Liver (tissue), 9 donors: ENCODE data around the gene RGL1. TPM values are rescaled to one million over a fixed set of nuclear protein-coding genes. Genes with fewer than 3 reads are reported as not detected.

Source experiments
- DNase-seq: peaks from one replicate; pipeline ENCODE4 v3.0.0-alpha.2; 2017; ENCODE audit warnings: low spot score
- H3K27ac ChIP-seq, 2 donors: one replicate each; pipeline ENCODE4 v1.7.0; 2013; ENCODE audit warnings: inconsistent platforms in 2 of 2, low read length in 2 of 2, control low read depth in 1 of 2, low read depth in 1 of 2, mild to moderate bottlenecking in 1 of 2
- H3K27me3 ChIP-seq, 4 donors: one replicate each; pipeline versions ENCODE4 v1.6.1 to v1.7.0; 2013; ENCODE audit warnings: low read length in 3 of 4, inconsistent platforms in 1 of 4, mild to moderate bottlenecking in 1 of 4, moderate library complexity in 1 of 4; ENCODE audit not compliant: control insufficient read depth in 4 of 4, insufficient read depth in 4 of 4
- H3K36me3 ChIP-seq, 4 donors: one replicate each; pipeline versions ENCODE4 v1.6.1 to v1.7.0; 2013; ENCODE audit warnings: low read length in 3 of 4, mild to moderate bottlenecking in 3 of 4, low read depth in 1 of 4, moderate library complexity in 1 of 4; ENCODE audit not compliant: control insufficient read depth in 4 of 4, insufficient read depth in 3 of 4
- H3K4me1 ChIP-seq, 4 donors: one replicate each; pipeline versions ENCODE4 v1.6.1 to v1.7.0; 2013; ENCODE audit warnings: low read length in 3 of 4, mild to moderate bottlenecking in 3 of 4, moderate library complexity in 1 of 4; ENCODE audit not compliant: control insufficient read depth in 4 of 4, insufficient read depth in 4 of 4
- H3K4me3 ChIP-seq, 3 donors: one replicate each; pipeline versions ENCODE4 v1.6.1 to v1.7.0; 2013; ENCODE audit warnings: low read length in 3 of 3, control low read depth in 1 of 3, low read depth in 1 of 3, mild to moderate bottlenecking in 1 of 3
- H3K9ac ChIP-seq, 2 donors: one replicate each; pipeline ENCODE4 v1.7.0; 2013; ENCODE audit warnings: low read length in 2 of 2, mild to moderate bottlenecking in 2 of 2, moderate library complexity in 2 of 2, control low read depth in 1 of 2, low read depth in 1 of 2
- H3K9me3 ChIP-seq, 4 donors: one replicate each; pipeline versions ENCODE4 v1.6.1 to v1.7.0; 2013; ENCODE audit warnings: low read length in 3 of 4; ENCODE audit not compliant: control insufficient read depth in 4 of 4
- CTCF ChIP-seq: fragments of 150-350 bp; IDR thresholded peaks from 2 replicates; pipeline ENCODE4 v1.5.1; 2017; ENCODE audit warnings: improper control_type of control experiment, low read depth, low read length; ENCODE audit not compliant: missing input control
- FOXA1 ChIP-seq: IDR thresholded peaks from 2 replicates; pipeline ENCODE4 v1.6.1; 2016; ENCODE audit warnings: antibody characterized with exemption
- FOXA2 ChIP-seq: IDR thresholded peaks from 2 replicates; pipeline ENCODE4 v1.6.1; 2016; ENCODE audit warnings: antibody characterized with exemption
- GABPA ChIP-seq, 2 donors: IDR thresholded peaks in 1 of 2; conservative IDR thresholded peaks in 1 of 2; 2 replicates each; pipeline ENCODE4 v1.6.1; 2016; ENCODE audit warnings: antibody characterized with exemption in 2 of 2, mild to moderate bottlenecking in 1 of 2, moderate library complexity in 1 of 2
- HNF4A ChIP-seq, 2 donors: conservative IDR thresholded peaks; 2 replicates each; pipeline ENCODE4 v1.6.1; 2016; ENCODE audit warnings: antibody characterized with exemption in 2 of 2, mild to moderate bottlenecking in 2 of 2
- HNF4G ChIP-seq: IDR thresholded peaks from 2 replicates; pipeline ENCODE4 v1.6.1; 2016; ENCODE audit warnings: antibody characterized with exemption
- NR2F2 ChIP-seq: IDR thresholded peaks from 2 replicates; pipeline ENCODE4 v1.6.1; 2016; ENCODE audit warnings: antibody characterized with exemption
- RAD21 ChIP-seq, 2 donors: IDR thresholded peaks; 2 replicates each; pipeline ENCODE4 v1.6.1; 2016; ENCODE audit warnings: antibody characterized with exemption in 2 of 2, mild to moderate bottlenecking in 2 of 2
- RXRA ChIP-seq, 2 donors: IDR thresholded peaks; 2 replicates each; pipeline ENCODE4 v1.6.1; 2017 to 2018; ENCODE audit warnings: antibody characterized with exemption in 2 of 2, mild to moderate bottlenecking in 1 of 2
- SP1 ChIP-seq: IDR thresholded peaks from 2 replicates; pipeline ENCODE4 v1.6.1; 2018; ENCODE audit warnings: antibody characterized with exemption, mild to moderate bottlenecking
- TAF1 ChIP-seq: conservative IDR thresholded peaks from 2 replicates; pipeline ENCODE4 v1.6.1; 2016; ENCODE audit warnings: antibody characterized with exemption, mild to moderate bottlenecking
- YY1 ChIP-seq: IDR thresholded peaks from 2 replicates; pipeline ENCODE4 v1.6.1; 2016; ENCODE audit warnings: antibody characterized with exemption, mild to moderate bottlenecking
- ZBTB33 ChIP-seq: IDR thresholded peaks from 2 replicates; pipeline ENCODE4 v1.6.1; 2016; ENCODE audit warnings: antibody characterized with exemption
- WGBS: extraction: QIAGEN DNeasy Blood & Tissue Kit; methylation state at CpG from one replicate; pipeline ENCODE4 v1.1.7; 2013; 5-methylcytosine and 5-hydroxymethylcytosine counted together
- polyA plus RNA-seq, 2 donors: library from polyadenylated mRNA; stranded (reverse) in 1 of 2; unstranded in 1 of 2; fragments of 200-250 nt in 1 of 2; fragments of >200 nt in 1 of 2; fragmentation: Nextera tagmentation in 1 of 2; extraction: Ambion mirVana in 1 of 2; gene quantifications; one replicate each; pipeline versions ENCODE4 v1.2.1 to v1.2.3, GENCODE V29; 2013 to 2015
- total RNA-seq, 2 donors: library from RNA; depleted of rRNA; stranded (reverse); fragments of >200 nt; gene quantifications; one replicate each; pipeline ENCODE4 v1.2.3, GENCODE V29; 2014
- TF ChIP-seq, protein P1 (sequence below): IDR thresholded peaks from 2 replicates; pipeline ENCODE4 v1.6.1; 2016; ENCODE audit warnings: antibody characterized with exemption, mild to moderate bottlenecking
- TF ChIP-seq, protein P2 (sequence below): IDR thresholded peaks from 2 replicates; pipeline ENCODE4 v1.6.1; 2016; ENCODE audit warnings: antibody characterized with exemption
- TF ChIP-seq, protein P3 (sequence below): IDR thresholded peaks from 2 replicates; pipeline ENCODE4 v1.6.1; 2016; ENCODE audit warnings: antibody characterized with exemption
- donor health status: healthy.
- donor health status: healthy.
- donor health status: healthy.
- donor health status: healthy.
- donor health status: healthy.

RGL1 gene
- total and polyA plus RNA-seq, 4 donors = 3.9 to 15.3 (median 8.9) TPM

DNA sequence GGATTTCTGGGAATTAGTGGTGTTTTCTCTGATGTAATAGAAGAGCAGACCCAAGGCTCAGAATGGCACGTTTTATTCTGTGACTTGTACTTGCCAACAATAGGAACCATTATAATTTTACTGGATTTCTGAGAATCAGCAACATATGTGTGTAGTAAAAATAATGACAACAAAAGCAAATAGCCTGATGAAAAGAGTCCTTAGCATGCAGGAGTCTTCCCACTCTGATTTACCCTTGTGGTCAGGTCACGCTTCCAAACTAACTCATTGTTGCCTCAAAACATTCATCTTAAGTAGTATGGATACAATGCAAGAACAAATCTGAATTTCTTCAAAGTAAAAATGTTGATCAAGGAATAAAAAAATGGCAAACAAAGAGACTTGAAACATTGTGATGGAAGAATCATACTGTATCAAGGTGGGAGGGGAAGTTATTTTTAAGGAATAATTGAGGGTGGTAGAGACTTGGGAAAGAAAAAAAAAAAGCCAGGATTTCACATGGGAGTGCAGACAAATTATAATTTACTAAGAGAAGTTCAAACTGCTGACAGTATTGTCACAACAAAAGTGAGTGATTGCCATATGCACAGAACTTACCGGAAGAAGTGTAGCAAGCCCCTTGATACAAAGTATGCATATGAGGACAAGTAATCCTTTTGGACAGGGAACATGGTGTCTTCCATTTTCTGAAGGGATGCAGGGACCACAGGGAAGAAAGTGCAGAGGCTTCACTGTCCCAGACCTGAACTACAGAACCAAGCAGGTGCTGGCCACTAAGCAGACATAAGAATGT is 31.2 kb upstream of the RGL1 start:
- Histone ChIP-seq H3K4me1 (no peaks in the 10 kb centered on the region), H3K9me3 (peaks cover 0 to 9% (median 0%) of the 10 kb centered on the region in 4 donors), H3K9ac (no peak overlapping the region), H3K36me3 (no peaks in the 10 kb centered on the region), H3K27ac (no peak overlapping the region), H3K27me3 (no peaks in the 10 kb centered on the region), H3K4me3 (no peak overlapping the region)
- no peak for TF ChIP-seq HNF4A (conservative IDR thresholded peaks at IDR 0.05)
- no peak for TF ChIP-seq CTCF
- no peak for TF ChIP-seq FOXA2
- TF ChIP-seq FOXA1 = no peak
- TF ChIP-seq, protein P1, sequence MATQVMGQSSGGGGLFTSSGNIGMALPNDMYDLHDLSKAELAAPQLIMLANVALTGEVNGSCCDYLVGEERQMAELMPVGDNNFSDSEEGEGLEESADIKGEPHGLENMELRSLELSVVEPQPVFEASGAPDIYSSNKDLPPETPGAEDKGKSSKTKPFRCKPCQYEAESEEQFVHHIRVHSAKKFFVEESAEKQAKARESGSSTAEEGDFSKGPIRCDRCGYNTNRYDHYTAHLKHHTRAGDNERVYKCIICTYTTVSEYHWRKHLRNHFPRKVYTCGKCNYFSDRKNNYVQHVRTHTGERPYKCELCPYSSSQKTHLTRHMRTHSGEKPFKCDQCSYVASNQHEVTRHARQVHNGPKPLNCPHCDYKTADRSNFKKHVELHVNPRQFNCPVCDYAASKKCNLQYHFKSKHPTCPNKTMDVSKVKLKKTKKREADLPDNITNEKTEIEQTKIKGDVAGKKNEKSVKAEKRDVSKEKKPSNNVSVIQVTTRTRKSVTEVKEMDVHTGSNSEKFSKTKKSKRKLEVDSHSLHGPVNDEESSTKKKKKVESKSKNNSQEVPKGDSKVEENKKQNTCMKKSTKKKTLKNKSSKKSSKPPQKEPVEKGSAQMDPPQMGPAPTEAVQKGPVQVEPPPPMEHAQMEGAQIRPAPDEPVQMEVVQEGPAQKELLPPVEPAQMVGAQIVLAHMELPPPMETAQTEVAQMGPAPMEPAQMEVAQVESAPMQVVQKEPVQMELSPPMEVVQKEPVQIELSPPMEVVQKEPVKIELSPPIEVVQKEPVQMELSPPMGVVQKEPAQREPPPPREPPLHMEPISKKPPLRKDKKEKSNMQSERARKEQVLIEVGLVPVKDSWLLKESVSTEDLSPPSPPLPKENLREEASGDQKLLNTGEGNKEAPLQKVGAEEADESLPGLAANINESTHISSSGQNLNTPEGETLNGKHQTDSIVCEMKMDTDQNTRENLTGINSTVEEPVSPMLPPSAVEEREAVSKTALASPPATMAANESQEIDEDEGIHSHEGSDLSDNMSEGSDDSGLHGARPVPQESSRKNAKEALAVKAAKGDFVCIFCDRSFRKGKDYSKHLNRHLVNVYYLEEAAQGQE = no peak
- TF ChIP-seq GABPA (IDR thresholded peaks at IDR 0.05 in 1 of 2, conservative IDR thresholded peaks at IDR 0.05 in 1 of 2) = no peak
- TF ChIP-seq RXRA (IDR thresholded peaks at IDR 0.05) = no peak
- TF ChIP-seq RAD21 (IDR thresholded peaks at IDR 0.05) = no peak
- TF ChIP-seq, protein P2, sequence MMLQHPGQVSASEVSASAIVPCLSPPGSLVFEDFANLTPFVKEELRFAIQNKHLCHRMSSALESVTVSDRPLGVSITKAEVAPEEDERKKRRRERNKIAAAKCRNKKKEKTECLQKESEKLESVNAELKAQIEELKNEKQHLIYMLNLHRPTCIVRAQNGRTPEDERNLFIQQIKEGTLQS = no peak
- TF ChIP-seq, protein P3, sequence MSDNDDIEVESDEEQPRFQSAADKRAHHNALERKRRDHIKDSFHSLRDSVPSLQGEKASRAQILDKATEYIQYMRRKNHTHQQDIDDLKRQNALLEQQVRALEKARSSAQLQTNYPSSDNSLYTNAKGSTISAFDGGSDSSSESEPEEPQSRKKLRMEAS = no peak
- no peak for TF ChIP-seq HNF4G
- no peak for TF ChIP-seq YY1
- no peak for TF ChIP-seq ZBTB33
- TF ChIP-seq TAF1 = no peak
- no peak for TF ChIP-seq SP1
- TF ChIP-seq NR2F2 = no peak
- no peak for DNase-seq
- WGBS = 92% methylated on average over 3 of the region's 3 CpGs
